GM12874 (cell line): ENCODE measurements around the gene DCDC2B.

ENCODE experiments used
- TF ChIP-seq, protein P1 (sequence below): IDR thresholded peaks from 2 replicates; pipeline ENCODE4 v1.5.1; 2011; ENCODE audit warnings: low read depth, mild to moderate bottlenecking, control low read depth, low read length, moderate library complexity; ENCODE audit not compliant: insufficient read depth

Gene DCDC2B

DNA sequence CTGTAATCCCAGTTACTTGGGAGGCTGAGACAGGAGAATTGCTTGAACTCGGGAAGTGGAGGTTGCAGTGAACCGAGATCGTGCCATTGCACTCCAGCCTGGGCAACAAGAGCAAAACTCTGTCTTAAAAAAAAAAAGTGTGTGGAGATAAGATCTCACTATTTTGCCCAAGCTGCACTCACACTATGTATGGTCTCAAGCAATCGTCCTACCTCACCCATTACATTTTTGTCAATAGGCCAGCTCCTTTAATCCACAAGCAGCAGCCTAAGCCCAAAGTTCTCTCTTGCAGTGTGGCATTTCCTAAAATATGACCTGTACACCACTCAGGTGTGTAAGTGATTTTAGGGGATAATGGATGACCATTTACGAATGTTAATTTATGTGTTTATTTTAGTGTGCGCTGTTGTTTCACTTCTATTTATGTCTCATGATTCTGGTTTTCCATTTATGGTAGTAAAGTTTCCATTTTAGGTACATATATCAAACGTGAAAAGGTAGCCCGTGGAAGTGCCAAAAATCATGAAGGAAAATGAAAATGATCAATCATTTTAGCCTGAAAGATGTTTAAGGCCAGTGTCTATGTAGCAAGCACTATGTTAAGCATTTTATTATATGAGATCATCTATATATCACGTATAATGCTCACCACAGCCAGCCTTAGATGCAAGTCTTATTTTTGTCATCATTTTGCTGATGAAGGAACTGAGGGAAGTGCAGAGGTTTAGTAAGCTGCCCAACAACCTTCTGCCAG, 47.8 kb downstream of the DCDC2B start:
- TF ChIP-seq, protein P1, sequence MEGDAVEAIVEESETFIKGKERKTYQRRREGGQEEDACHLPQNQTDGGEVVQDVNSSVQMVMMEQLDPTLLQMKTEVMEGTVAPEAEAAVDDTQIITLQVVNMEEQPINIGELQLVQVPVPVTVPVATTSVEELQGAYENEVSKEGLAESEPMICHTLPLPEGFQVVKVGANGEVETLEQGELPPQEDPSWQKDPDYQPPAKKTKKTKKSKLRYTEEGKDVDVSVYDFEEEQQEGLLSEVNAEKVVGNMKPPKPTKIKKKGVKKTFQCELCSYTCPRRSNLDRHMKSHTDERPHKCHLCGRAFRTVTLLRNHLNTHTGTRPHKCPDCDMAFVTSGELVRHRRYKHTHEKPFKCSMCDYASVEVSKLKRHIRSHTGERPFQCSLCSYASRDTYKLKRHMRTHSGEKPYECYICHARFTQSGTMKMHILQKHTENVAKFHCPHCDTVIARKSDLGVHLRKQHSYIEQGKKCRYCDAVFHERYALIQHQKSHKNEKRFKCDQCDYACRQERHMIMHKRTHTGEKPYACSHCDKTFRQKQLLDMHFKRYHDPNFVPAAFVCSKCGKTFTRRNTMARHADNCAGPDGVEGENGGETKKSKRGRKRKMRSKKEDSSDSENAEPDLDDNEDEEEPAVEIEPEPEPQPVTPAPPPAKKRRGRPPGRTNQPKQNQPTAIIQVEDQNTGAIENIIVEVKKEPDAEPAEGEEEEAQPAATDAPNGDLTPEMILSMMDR = no peak

DNA sequence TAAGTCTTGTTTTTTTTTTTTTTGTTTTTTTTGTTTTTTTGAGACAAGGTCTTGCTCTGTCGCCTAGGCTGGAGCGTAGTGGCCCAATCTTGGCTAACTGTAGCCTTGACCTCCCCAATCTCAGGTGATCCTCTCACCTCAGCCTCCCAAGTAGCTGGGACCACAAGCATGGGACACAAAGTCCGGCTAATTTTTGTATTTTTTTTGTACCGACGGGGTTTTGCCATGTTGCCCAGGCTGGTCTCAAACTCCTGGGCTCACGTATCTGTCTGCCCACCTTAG, 48.3 kb downstream of the DCDC2B start:
- TF ChIP-seq, protein P1 = no peak

DNA sequence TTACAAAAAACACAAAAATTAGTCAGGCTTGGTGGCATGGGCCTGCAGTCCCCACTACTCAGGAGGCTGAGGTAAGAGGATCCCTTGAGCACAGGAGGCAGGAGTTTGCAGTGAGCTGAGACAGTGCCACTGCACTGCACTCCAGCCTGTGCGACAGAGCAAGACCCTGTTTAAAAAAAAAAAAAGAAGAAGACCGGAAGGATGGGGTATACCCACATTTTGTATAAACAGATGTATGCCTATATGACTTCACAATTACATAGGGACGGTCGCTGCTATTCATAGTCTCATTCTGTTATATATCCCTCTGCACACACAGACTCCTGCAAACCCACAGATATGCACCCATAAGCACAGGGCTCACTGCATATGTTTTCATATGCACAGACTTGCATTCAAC, 54.9 kb downstream of the DCDC2B start:
- TF ChIP-seq, protein P1 = no peak
